Cardiac fibroblast (primary cell): ENCODE results near the gene CUEDC1.
A peak's percentile ranks its signal among the peaks of the same experiment; 100 is the strongest.

Experiments used
- DNase-seq, 2 donors: peaks; one replicate each; pipeline versions ENCODE4 v3.0.0 to v3.0.0-alpha.2; 2010; ENCODE audit warnings: low read depth in 2 of 2
- H3K4me3 ChIP-seq, 2 donors: replicated peaks in 1 of 2; 1 replicate in 1 of 2; 2 replicates in 1 of 2; pipeline ENCODE4 v1.5.1; 2011; ENCODE audit warnings: low read depth in 2 of 2, low read length in 2 of 2, mild to moderate bottlenecking in 2 of 2, moderate library complexity in 1 of 2
- CTCF ChIP-seq: IDR thresholded peaks from one replicate; pipeline ENCODE4 v1.5.1; 2011; ENCODE audit warnings: low read depth, mild to moderate bottlenecking, low read length, inconsistent platforms

Gene CUEDC1

DNA sequence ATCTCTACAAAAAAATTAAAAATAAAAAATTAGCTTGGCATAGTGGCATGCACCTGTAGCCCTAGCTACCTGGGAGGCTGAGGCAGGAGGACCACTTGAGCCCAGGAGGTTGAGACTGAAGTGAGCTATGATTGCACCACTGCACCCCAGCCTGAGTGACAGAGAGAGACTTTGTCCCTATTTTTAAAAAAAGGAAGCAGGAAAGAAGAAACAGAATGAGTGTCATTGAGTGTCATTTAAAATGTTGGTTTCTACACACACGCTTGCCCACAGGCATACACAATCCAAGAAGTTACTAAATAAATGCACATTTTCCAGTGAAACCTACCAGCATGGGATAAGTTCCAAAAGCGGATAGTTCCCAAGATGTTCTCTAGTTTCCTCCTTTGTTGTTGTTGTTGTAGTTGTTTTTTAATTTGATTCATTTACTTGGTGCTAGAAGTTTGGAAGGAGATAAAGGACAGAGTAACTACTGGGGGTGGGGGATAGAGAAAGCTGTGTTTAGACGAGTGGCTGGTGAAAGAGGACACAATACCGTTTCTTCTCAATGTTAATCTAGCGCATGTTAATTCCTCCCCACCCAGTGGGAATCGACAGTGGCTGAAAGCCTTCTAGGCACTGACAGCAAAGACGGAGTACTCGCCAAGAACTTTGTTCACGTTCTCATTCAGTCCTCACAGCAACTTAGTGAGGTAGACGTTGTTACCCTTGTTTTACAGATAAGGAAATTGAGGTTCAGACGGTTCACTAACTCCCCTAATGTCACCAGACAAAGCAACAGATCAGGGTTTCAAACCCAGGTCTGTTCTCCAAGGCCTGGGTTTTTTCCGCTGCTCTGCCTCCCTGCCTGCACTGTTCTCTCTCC is 122.7 kb downstream of the CUEDC1 start:
- no peak for TF ChIP-seq CTCF
- DNase-seq = no peak
- peak overlapping the region in 1 of 2 donors; percentile 31 for H3K4me3 ChIP-seq

DNA sequence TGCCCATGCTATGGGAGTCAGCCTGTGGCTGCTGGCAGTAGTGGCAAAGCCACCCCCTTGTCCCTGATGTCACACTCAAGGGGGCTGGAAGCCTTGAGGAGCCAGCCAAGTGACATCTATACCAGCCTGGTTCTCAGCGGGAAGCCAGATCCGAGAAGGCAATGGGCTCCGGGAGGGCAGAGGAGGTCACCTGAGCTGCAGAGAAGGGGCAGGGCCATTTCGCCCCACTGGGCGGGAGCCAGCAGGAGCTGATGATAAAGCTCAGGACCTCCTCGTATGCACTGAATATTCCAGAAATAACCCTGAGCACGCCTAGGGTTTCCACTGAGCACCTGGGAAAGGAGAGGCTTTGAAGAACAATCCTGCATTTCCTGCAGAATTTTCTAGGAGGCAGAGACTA is 124.3 kb downstream of the CUEDC1 start:
- DNase-seq = no peak
- no peak overlapping the region for H3K4me3 ChIP-seq
- no peak for TF ChIP-seq CTCF

- TF ChIP-seq CTCF = no peak
- DNase-seq = peak; percentile 17 to 27
- no peak overlapping the region for H3K4me3 ChIP-seq
Observed at GRCh38 chr17:57823469-57824401, 131.5 kb downstream of the CUEDC1 start.

- no peak overlapping the region for H3K4me3 ChIP-seq
- DNase-seq = no peak
- TF ChIP-seq CTCF = no peak
Observed at GRCh38 chr17:57819867-57820266, 135.3 kb downstream of the CUEDC1 start.

DNA sequence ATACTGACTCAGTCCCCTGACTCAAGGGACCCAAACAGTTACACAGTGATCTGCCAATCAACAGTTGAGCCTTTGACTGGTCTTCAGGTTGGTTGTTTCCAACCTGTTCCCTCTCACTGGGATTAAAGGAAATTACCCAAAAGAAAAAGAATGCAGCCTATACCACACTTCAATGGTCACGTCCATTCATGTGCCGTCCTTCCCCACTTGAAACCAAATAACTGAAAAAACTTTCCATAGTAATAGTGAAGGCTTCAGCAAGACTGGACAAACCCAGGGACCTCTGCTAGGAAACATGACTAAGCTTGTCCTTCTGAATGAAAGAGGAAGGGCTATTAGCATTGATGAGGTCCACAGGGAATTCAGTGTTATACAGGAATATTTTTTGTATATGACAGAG is 135.9 kb downstream of the CUEDC1 start:
- TF ChIP-seq CTCF = no peak
- DNase-seq = no peak
- no peak overlapping the region for H3K4me3 ChIP-seq

DNA sequence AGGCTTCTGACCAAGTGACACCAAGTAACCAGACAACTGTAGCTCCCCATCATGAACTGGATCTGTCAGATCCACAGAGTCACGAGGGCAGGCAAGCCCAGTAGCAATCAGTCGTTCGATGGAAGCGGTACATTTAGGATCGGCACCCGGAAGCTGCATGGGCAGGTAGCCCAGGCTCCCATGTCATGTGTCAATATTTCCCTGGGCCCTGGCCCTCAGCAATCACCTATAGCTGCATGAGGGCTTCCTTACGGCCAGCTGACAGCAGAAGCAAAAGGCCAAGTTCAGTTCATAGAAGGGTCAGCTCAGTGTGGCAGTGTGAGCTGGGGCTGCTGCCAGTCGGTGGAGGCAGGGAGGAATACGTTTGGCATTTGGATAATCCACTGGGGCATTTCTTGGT is 137.1 kb downstream of the CUEDC1 start:
- no peak for DNase-seq
- TF ChIP-seq CTCF = no peak
- H3K4me3 ChIP-seq = no peak overlapping the region
